Astrocyte (in vitro differentiated cells and primary cell): Measurements from ENCODE around the gene TMEM167B.

Source experiments
- EZH2 ChIP-seq: IDR thresholded peaks from 2 replicates; pipeline ENCODE4 v1.6.1; 2012; ENCODE audit warnings: mild to moderate bottlenecking, low read length, inconsistent platforms; ENCODE audit not compliant: insufficient read depth
- TF ChIP-seq, protein P1 (sequence below): IDR thresholded peaks from 2 replicates; pipeline ENCODE4 v1.5.1; 2011; ENCODE audit warnings: low read depth, mild to moderate bottlenecking, inconsistent platforms, low read length, moderate library complexity; ENCODE audit not compliant: insufficient read depth

DNA sequence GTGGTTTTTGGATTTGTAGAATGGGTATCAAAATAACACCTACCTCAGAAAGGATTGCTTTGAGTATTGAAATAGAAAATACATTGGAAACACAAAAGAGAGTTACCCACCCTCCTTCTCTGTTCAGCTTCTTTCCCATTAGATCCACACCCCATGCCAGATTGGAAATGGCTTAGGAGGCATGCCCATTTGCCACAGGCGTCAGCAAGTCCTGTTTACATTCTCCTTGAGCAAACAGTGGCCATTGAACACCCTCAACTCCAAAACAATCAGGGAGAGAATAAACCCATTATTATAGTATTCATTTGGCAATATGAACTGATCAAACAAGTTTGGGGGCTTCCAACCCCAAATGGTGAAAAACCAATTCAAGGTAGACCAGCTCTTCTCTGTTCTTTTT, 25.7 kb downstream of the TMEM167B start:
- TF ChIP-seq EZH2: no peak
- TF ChIP-seq, protein P1, sequence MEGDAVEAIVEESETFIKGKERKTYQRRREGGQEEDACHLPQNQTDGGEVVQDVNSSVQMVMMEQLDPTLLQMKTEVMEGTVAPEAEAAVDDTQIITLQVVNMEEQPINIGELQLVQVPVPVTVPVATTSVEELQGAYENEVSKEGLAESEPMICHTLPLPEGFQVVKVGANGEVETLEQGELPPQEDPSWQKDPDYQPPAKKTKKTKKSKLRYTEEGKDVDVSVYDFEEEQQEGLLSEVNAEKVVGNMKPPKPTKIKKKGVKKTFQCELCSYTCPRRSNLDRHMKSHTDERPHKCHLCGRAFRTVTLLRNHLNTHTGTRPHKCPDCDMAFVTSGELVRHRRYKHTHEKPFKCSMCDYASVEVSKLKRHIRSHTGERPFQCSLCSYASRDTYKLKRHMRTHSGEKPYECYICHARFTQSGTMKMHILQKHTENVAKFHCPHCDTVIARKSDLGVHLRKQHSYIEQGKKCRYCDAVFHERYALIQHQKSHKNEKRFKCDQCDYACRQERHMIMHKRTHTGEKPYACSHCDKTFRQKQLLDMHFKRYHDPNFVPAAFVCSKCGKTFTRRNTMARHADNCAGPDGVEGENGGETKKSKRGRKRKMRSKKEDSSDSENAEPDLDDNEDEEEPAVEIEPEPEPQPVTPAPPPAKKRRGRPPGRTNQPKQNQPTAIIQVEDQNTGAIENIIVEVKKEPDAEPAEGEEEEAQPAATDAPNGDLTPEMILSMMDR: no peak
